ENCODE data around the gene JARID2.

JARID2 gene

GRCh38 chr6:15351631-15352030 lies 105.8 kb downstream of the JARID2 start:
- DNase-seq (ENCODE audit: low read depth in 2 of 3, low spot score in 2 of 3): no peak

GRCh38 chr6:15352220-15352619 lies 106.4 kb downstream of the JARID2 start:
- no peak for DNase-seq (ENCODE audit: low read depth in 2 of 3, low spot score in 2 of 3)

GRCh38 chr6:15352845-15353244 lies 107.0 kb downstream of the JARID2 start:
- no peak for DNase-seq (ENCODE audit: low read depth in 2 of 3, low spot score in 2 of 3)

- no peak for DNase-seq (ENCODE audit: low read depth in 2 of 3, low spot score in 2 of 3)
Observed at GRCh38 chr6:15355683-15356099, 109.8 kb downstream of the JARID2 start.

GRCh38 chr6:15356179-15356578 lies 110.3 kb downstream of the JARID2 start:
- DNase-seq (ENCODE audit: low read depth in 2 of 3, low spot score in 2 of 3): no peak

GRCh38 chr6:15356937-15357336 lies 111.1 kb downstream of the JARID2 start:
- no peak for DNase-seq (ENCODE audit: low read depth in 2 of 3, low spot score in 2 of 3)

GRCh38 chr6:15357782-15358181 lies 111.9 kb downstream of the JARID2 start:
- no peak for DNase-seq (ENCODE audit: low read depth in 2 of 3, low spot score in 2 of 3)

GRCh38 chr6:15358579-15359327 lies 112.9 kb downstream of the JARID2 start:
- DNase-seq (ENCODE audit: low read depth in 2 of 3, low spot score in 2 of 3): no peak

GRCh38 chr6:15359335-15359862 lies 113.5 kb downstream of the JARID2 start:
- DNase-seq (ENCODE audit: low read depth in 2 of 3, low spot score in 2 of 3): no peak

- no peak for DNase-seq (ENCODE audit: low read depth in 2 of 3, low spot score in 2 of 3)
Observed at GRCh38 chr6:15360300-15360699, 114.4 kb downstream of the JARID2 start.

- no peak for DNase-seq (ENCODE audit: low read depth in 2 of 3, low spot score in 2 of 3)
Observed at GRCh38 chr6:15361197-15361596, 115.3 kb downstream of the JARID2 start.

- DNase-seq (ENCODE audit: low read depth in 2 of 3, low spot score in 2 of 3): no peak
Observed at GRCh38 chr6:15362274-15363160, 116.6 kb downstream of the JARID2 start.

- no peak for DNase-seq (ENCODE audit: low read depth in 2 of 3, low spot score in 2 of 3)
Observed at GRCh38 chr6:15363164-15363522, 117.3 kb downstream of the JARID2 start.

- DNase-seq (ENCODE audit: low read depth in 2 of 3, low spot score in 2 of 3): no peak
Observed at GRCh38 chr6:15363523-15364400, 117.9 kb downstream of the JARID2 start.

- DNase-seq (ENCODE audit: low read depth in 2 of 3, low spot score in 2 of 3): no peak
Observed at GRCh38 chr6:15364401-15365037, 118.7 kb downstream of the JARID2 start.

GRCh38 chr6:15365273-15365687 lies 119.4 kb downstream of the JARID2 start:
- DNase-seq (ENCODE audit: low read depth in 2 of 3, low spot score in 2 of 3): no peak

- DNase-seq (ENCODE audit: low read depth in 2 of 3, low spot score in 2 of 3): no peak
Observed at GRCh38 chr6:15366003-15366535, 120.2 kb downstream of the JARID2 start.

GRCh38 chr6:15366879-15367278 lies 121.0 kb downstream of the JARID2 start:
- DNase-seq (ENCODE audit: low read depth in 2 of 3, low spot score in 2 of 3): no peak

GRCh38 chr6:15368186-15368585 lies 122.3 kb downstream of the JARID2 start:
- DNase-seq (ENCODE audit: low read depth in 2 of 3, low spot score in 2 of 3): no peak

GRCh38 chr6:15368873-15369272 lies 123.0 kb downstream of the JARID2 start:
- DNase-seq (ENCODE audit: low read depth in 2 of 3, low spot score in 2 of 3): no peak
